NB4 (cell line): Measurements from ENCODE around the gene TNFSF11.

Experiments
- CTCF ChIP-seq: IDR thresholded peaks from one replicate; pipeline ENCODE4 v1.5.1; 2012; ENCODE audit warnings: low read depth, low read length
- MAX ChIP-seq: IDR thresholded peaks from 2 replicates; pipeline ENCODE4 v1.6.1; 2011; ENCODE audit warnings: low read depth, low read length
- POLR2A ChIP-seq: IDR thresholded peaks from 2 replicates; pipeline ENCODE4 v1.6.1; 2011; ENCODE audit warnings: mild to moderate bottlenecking; ENCODE audit not compliant: insufficient read length; ENCODE audit errors: extremely low read depth

GRCh38 chr13:42603571-42603970, 29.6 kb downstream of the TNFSF11 start:
- TF ChIP-seq CTCF (no peak), MAX (no peak), POLR2A (no peak)
